T1000 (cell line): Measurements from ENCODE around the gene DDX54.
A peak's percentile ranks its signal among the peaks of the same experiment; 100 is the strongest.
"Not testable (repeated sequence)": the region's sequence is repeated elsewhere in the genome, so short reads cannot be mapped to it uniquely, and the experiment has no call there.

ENCODE experiments used
- DNase-seq: peaks from one replicate; lab custom pipeline; 2025; ENCODE audit warnings: mixed read lengths; lab: John Stamatoyannopoulos, UW

The DDX54 gene

DNA sequence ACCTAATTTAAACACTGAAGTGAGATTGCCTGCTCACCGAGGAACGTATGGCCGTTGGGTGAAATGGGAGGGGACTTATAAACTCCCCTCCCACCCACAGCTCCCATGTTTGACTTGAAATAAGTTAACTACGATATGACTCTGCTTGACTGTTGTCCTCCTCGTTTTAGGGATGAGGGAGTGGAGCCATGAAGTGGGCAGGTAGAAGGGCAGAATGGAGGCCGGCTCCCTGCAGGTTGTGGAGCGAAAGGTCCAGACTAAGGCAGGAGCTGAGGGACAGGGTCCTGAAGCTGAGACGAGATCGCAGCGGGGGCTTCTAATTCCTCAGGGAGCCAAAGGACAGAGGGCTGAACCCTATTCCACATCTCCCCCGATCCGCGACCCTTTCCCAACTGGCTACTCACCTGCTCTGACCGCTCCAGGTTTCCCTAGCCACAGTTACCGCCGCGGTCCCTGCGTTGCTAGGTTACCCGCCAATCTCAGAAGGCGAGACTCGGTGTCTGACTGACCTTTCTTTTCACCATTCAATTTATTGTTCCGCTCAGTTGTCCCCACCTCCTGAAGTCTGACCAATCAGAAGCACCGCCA lies 35.4 kb upstream of the DDX54 start:
- no peak for DNase-seq

DNA sequence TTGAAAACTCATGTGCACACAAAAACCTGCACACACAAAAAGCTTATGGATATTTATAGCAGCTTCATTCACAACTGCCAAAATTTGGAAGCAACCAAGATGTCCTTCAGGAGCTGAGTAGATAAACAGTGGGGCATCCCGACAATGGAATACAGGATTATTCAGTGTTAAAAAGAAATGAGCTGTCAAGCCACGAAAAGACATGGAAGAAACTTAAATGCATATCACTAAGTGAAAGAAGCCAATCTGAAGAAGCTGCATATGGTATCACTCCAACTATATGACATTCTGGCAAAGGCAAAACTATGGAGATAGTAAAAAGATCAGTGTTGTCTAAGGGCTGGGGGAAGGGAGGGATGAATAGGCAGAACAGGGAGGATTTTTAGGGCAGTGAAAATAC lies 30.7 kb upstream of the DDX54 start:
- DNase-seq, result no peak

- DNase-seq, result peak; percentile 84
Observed at GRCh38 chr12:113214895-113215400, 29.7 kb upstream of the DDX54 start.

GRCh38 chr12:113211160-113211559 lies 25.9 kb upstream of the DDX54 start:
- DNase-seq, result no peak

GRCh38 chr12:113208041-113208934 lies 23.0 kb upstream of the DDX54 start:
- no peak for DNase-seq

GRCh38 chr12:113207613-113208040 lies 22.3 kb upstream of the DDX54 start:
- DNase-seq, result no peak

GRCh38 chr12:113206802-113207201 lies 21.5 kb upstream of the DDX54 start:
- DNase-seq, result not testable (repeated sequence)

- no peak for DNase-seq
Observed at GRCh38 chr12:113204804-113205203, 19.5 kb upstream of the DDX54 start.

- no peak for DNase-seq
Observed at GRCh38 chr12:113203852-113204760, 18.8 kb upstream of the DDX54 start.

- DNase-seq, result no peak
Observed at GRCh38 chr12:113202300-113203075, 17.2 kb upstream of the DDX54 start.

GRCh38 chr12:113201187-113202177 lies 16.2 kb upstream of the DDX54 start:
- DNase-seq, result no peak

- DNase-seq, result no peak
Observed at GRCh38 chr12:113200021-113200797, 14.9 kb upstream of the DDX54 start.

DNA sequence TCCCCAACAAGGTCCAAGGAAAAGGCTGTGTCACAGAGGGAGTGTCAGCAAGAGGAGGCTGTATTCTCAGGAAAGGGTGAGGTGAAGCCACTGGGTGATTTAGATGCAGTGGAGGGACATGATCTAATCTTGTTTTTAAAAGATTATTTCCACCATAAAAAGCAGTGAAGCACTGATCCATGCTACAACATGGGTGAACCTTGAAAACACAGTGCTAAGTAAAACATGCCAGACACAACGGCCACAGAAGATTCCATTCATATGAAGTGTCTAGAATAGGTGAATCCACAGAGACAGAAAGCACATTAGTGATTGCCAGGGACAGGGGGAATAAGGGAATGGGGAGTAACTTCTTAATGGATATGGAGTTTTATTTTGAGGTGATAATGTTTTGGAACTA lies 13.0 kb upstream of the DDX54 start:
- DNase-seq, result no peak

- DNase-seq, result no peak
Observed at GRCh38 chr12:113197518-113198077, 12.3 kb upstream of the DDX54 start.

GRCh38 chr12:113196990-113197389 lies 11.7 kb upstream of the DDX54 start:
- DNase-seq, result no peak

GRCh38 chr12:113196582-113196981 lies 11.3 kb upstream of the DDX54 start:
- no peak for DNase-seq

DNA sequence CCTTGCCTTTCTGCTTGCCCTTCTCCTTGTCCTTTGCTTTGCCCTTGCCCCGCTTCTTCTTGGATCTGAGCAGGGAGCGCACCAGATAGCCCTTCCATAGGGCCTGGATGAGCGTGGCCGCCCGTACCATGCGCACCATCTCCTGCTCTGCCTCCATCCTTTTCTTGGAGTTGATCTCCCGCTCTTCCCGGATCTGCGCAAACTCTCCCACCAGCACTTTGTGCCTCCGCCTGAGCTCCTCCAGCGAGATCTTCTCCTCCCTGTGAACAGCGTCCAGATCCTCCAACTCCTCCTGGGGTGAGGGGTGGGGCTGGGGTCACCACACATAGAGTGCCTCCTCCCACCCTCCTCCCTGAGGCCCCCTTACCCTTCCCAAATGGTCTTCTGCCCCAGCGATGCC lies 10.3 kb upstream of the DDX54 start:
- no peak for DNase-seq

DNA sequence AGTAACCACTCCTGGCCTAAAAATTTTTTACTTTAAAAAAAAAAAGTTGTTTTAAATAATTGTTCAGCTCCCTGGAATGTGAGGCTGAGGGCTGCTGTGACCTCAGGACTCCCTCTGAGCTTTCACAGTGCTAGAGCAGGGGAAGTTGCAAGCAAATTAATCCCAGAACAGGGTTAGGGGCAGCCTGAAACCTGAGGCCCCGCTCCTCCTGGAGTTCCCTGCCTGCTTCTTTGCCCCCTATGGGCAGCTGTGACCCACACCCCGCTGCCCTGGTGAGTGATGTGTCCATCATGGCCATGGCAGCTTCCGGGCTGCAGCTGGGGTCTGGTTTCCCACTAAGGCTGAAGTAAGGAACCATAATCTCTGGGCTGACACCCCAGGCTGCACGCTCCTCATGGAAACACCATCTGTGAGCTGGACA lies 9.7 kb upstream of the DDX54 start:
- DNase-seq, result no peak

DNA sequence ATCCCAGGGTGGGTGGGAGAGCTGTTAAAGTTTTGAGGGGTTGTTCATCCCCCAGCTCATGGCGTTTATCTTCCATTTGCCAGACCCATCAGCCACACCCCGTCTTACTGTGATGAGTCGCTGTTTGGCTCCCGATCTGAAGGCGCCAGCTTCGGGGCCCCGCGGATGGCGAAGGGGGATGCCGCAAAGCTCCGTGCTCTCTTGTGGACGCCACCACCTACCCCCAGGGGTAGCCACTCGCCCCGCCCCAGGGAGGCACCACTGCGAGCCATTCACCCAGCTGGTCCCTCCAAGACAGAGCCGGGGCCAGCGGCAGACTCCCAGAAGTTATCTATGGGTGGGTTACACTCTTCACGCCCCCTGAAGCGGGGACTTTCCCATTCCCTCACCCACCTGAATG lies 5.9 kb upstream of the DDX54 start:
- no peak for DNase-seq
